HG02885 (cell line): Measurements from ENCODE around the gene INSYN1.
"Not testable (repeated sequence)": the region's sequence is repeated elsewhere in the genome, so short reads cannot be mapped to it uniquely, and the experiment has no call there.

Experiments
- ATAC-seq: cut with Tn5 transposase; IDR thresholded peaks from one replicate; pipeline ENCODE4 v1.9.1; 2021; ENCODE audit warnings: mild to moderate bottlenecking; ENCODE audit not compliant: unreplicated experiment, poor library complexity

INSYN1 gene

DNA sequence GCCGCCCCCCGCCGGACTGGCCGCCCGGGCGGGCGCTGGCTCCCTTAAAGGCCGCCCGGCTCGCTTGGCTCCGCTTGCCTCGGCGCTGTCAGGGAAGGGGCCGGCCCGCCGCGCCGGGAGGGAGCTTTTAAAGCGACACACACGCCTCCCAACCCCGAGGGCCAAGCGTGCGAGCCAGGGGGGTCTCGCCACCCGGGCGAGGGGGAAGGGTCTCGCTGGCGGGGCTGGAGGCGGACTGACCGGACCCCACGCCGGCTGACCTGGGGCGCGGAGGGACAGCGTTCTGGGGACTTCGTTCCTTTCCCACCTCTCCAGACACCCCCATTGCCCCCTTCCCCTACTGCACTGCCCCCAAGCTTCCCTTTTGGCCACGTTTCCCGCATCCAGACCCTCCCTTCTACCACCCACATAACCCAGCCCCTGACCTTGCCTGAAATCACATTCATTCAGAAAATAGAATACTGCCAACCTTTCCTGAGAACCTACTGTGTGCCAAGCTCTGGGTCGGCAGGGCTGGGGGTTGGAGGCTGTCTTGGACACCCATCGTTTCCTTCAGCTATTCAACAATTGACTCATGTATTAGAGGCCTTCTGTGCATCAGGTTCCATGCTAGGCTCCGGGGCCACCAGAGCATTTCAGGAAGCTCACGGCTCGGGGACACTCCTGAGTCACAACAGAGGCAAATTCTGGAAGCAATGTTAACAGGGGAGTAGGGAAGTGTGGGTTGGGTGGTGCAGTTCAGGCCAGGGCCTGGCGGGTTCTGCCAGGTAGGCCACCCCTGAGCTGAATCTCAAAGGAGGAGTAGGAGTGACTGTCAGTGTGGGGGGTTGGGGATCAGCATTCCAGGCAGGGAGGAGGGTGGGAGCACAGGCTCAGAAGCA is at the start of gene INSYN1:
TSS of gene INSYN1 (minus strand) at position 102 of the 881 bp plus-strand sequence. CDS start 2,221 bp downstream, outside the sequence.
- ATAC-seq, result no peak

DNA sequence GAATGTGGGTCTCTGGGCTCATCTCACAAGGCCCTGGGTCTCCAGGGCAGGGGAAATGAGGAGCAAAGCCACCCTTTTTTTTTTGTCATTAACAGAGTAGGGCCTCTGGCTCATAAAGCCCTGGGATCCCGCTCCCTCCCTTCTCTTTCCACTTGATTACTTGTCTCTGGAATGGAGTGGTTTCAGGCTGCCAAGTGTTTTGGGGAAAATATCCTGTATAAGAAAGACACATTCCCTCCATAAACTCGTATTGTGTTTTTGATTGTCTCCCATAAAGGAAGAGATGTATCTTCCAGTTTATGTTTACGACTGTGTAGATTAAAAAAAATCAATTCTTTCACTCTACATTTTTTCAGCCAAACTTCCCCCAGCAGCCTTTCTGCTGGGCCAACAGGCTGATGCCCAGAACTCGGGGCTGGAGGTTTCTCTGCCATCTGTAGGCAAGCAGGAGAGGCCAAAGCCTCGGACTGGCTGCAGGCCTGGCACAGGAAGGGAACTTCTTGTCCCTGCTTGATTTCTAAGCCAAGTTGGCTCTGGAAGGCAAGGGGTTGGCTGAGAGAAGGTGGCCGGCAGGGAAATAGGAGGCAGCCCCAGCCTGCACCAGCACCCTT is 49.4 kb upstream of the INSYN1 start:
- ATAC-seq, result no peak

DNA sequence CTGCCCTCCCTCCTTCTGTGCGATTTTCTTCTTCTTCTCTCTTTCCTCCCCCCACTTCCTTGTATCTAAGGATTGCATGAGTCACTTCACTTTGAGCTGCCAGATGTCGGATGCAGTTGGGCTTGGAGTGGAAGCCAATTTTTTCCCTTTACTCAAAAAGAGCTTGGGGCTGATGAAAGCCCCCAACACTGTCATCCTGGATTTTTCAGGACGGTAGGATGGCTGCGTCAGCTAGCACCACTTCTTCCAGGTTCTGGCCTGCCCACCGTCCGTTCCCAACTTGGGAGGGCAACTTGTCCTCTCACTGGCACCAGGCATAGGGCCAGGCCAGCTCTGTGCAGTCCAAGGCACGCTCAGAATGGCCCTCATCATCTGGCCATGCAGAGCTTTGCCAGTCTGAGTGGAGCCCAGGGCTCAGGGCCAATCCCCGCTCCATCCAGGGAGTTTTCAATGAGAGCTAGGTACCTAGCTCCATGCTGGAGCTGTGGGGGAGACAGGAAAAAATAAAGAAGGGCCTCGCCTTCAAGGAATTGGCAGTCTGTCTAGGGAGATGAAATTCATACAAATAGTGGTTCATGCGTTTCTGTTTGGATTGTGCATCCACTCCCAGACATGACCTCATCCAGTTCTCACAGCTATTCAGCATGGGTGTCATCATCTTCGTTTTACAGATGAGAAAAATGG is 47.7 kb upstream of the INSYN1 start:
- ATAC-seq, result no peak

GRCh38 chr15:73799466-73799865 is 46.3 kb upstream of the INSYN1 start:
- ATAC-seq, result no peak

GRCh38 chr15:73797366-73798158 is 44.4 kb upstream of the INSYN1 start:
- no peak for ATAC-seq

- ATAC-seq, result no peak
Observed at GRCh38 chr15:73796331-73796831, 43.2 kb upstream of the INSYN1 start.

GRCh38 chr15:73794443-73795133 is 41.4 kb upstream of the INSYN1 start:
- ATAC-seq, result no peak

DNA sequence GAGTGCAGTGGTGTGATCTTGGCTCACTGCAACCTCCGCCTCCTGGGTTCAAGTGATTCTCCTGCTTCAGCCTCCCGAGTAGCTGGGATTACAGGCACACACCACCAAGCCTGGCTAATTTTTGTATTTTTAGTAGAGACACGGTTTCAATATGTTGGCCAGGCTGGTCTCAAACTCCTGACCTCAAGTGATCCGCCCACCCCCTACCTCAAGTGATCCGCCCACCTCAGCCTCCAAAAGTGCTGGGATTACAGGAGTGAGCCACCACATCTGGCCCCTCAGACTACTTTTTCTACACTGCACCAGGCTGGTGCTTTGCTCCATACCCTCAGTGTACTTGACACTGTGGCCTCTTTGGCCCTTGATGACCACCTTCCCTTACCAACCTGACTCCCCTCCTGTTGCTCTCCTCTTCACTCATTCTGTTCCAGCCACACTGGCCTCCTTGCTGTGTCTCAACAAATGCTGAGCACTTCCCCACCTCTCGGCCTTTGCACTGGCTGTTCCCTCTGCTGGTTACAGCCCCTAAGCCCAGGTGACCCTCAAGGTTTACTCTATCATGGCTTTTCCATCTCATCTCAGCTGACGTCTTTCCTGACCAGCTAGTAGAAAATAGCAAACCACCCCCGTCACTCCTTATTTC is 39.9 kb upstream of the INSYN1 start:
- not testable (repeated sequence) for ATAC-seq

DNA sequence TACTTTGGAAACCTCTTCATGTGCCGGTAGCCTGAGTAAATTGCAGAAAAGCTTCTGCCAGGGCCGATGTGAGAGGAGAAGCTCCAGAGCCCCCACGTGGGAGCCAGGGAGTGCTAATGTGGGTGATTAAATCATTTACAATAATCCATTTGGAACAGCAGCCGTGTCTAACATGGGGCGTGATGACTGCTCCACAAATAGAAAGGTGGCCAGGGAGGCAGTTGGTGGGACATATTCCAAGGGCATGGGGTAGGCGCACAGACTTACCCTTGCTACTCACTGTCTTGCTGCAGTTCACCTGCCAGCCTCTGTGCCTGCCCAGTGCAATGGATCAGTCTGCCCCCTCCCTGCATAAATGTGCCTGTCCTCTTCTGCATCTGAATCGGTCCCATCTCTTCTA is 39.3 kb upstream of the INSYN1 start:
- no peak for ATAC-seq

DNA sequence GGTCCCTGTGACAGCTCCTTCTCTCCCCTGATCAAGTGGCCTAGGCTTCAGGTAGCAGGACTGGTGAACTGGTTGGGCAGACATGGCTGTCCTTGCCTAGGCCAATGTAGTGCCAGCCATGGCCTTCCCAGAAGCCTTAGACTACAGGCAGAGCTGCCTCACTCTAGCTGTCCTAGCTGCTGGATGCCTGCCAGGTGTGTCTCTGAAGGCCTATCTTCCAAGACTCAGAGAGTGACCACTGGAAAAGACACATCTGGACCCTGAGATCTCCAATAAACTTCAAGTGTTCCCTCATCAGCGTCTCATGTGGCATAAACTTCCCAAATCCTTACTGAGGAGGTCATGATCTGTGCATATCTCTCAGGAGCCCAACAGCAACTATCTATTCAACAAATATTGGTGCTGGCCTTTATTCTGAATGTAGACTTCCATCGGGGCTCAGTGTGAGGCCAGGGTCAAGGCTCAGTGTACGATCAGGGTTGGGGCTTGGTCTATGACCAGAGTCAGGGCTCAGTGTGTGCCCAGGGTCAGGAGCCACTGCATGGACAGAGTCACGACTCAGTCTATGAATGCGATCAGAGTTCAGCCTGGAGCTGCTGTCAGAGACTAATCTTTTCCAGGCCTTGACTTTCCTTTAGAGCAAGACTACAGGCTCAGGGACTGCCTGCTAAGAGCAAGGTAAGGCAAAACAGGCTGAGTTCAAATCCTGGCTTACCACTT is 36.5 kb upstream of the INSYN1 start:
- no peak for ATAC-seq

DNA sequence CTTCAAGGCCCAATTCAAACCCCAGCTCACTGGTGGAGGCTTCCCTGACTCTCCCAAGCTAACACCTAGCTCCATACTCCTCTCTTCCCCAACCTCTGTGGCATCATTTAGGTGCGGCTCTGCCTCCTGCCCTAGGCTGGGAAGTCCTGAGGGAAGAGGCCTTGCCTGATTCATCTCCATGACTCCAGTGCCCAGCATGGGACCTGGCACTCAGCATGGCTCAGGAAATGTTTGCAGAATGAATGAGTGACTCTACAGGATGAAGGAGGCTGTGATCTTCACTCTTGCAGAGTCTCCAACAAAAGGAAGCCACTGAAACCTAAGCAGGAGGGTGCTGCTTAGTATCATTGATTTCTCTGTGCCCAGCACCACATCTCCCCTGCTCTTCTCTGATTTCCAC is 34.5 kb upstream of the INSYN1 start:
- ATAC-seq, result no peak

DNA sequence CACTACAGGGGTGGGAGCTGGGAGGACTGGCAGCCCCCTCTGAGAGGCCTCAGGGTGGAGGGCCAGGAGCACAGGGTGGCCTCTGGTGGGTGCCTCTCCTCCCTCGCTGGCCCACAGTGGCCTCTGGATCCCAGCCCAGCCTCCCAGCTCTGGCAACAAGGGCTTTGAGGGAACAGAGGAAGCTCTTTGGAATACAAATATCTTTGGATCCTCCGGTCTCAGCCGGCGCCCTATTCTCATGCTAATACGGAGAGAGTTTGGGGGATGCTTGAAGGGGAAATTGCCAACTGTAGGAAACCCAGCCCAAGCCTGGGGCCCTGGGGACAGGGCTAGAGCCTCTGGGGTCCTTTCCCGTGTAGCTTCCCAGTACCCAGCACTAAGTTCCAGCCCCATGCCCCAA is 33.4 kb upstream of the INSYN1 start:
- ATAC-seq, result no peak

DNA sequence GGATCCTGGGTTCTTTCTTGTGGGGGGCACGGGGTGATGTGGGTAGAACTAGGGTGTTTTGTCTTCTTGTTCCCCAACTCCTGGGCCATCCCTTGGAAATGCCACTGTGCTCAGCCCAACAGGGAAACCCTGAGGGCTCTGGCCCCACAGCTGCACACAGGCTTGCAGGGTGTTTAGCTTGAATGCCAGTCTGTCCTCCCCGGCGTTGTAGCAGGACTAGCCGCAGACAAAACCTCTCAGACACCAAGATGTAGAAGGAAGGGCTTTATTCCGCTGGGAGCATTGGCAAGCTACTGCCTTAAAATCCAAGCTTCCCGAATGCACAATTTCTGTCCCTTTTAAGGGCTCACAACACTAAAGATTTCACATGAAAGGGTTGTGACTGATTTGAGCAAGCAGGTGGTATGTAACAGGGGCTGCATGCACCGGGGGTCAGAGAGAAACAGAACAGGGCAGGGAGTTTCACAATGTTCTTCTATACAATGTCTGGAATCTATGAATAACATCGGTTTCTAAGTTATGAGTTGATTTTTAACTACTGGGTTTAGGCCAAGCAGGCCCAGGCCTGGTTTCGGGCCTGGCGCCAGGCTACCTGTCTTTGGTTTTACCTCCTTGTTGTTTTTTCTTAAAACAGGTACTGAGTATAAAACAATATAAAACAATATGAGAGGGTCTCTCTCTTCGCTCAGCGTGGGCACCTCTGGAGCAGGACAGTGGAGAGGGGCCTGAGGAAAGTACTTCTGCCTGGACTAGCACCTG is 32.3 kb upstream of the INSYN1 start:
- not testable (repeated sequence) for ATAC-seq

DNA sequence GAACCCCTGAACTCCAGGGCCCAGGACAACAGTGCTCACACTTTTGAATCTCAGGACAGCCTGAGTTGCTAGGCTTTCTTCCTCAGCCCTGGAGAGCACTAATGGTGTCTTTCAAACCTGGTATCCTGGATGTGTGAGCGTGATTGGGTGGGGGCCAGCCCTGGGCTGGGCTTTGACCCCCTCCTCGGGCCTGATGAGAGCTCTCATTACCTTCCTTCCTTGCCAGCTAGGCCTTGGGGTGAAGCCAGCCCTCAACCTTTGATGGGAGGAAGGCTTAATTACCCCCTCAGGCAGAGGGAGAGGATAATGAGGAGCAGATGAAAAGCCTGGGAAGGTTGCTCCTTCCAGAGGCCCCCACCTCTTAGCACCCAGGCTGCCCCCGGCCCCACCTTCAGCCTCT is 31.1 kb upstream of the INSYN1 start:
- no peak for ATAC-seq

DNA sequence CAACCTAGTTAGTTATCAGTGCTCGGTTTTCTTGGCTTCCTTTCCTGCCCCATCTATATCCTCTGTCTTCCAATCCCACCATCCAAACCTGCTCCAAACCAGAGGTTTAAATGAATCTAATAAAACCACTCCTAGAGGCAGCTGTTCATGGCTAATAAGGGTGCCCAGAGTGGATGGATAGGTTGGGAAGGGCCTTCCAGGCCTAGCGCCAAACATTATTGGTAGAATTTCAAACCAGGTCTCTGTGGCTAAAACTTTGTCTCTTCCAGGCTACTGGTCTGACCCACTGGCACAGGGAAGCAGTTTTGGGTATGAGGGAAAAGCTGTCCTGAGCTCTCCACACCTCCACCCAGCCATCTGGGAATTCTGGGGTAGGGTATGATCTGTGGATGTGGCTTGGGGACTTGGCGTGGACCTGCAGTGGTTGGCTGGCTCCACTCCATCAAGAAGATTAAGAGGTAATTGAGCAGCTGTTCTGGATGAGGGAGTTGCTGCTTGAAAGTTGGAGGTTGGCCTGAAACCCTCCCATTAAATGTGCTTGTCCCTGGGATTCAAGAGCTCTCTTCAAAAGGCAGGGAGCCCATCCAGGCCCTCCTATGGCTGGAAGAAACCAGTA is 29.3 kb upstream of the INSYN1 start:
- no peak for ATAC-seq

- no peak for ATAC-seq
Observed at GRCh38 chr15:73781038-73781925, 28.1 kb upstream of the INSYN1 start.
